SK-N-SH (cell line): ENCODE results near the gene NEU3. TPM values are rescaled to one million over a fixed set of nuclear protein-coding genes. Genes with fewer than 3 reads are reported as not detected.

Experiments used
- CTCF ChIA-PET: fragments of 300-600, 350-600 bp; formaldehyde crosslinking; extraction: SDS; loops from one replicate; lab custom pipeline; 2021; lab: Yijun Ruan, JAX
- POLR2A ChIA-PET: fragments of 350-600 bp; sonication (Branson Sonifier 250); formaldehyde crosslinking; extraction: SDS; loops from one replicate; lab custom pipeline; 2020; ENCODE audit warnings: antibody characterized with exemption, inconsistent platforms; lab: Yijun Ruan, JAX
- DNase-seq: peaks from one replicate; pipeline ENCODE4 v3.0.0; 2012
- H2AFZ ChIP-seq: fragments of 200-600 bp; sonication (generic); 2 replicates; pipeline ENCODE4 v1.8.1; 2016; ENCODE audit warnings: antibody characterized with exemption, mild to moderate bottlenecking, low read depth
- H3F3A ChIP-seq: fragments of 200-600 bp; sonication (generic); replicated peaks from 2 replicates; pipeline ENCODE3; 2016; ENCODE audit warnings: antibody characterized with exemption, mild to moderate bottlenecking; ENCODE audit not compliant: insufficient read depth
- H3K27ac ChIP-seq, 2 experiments: fragments of 200-500 bp in 1 of 2; fragments of 200-600 bp in 1 of 2; sonication (Bioruptor generic) in 1 of 2; sonication (generic), shearing (Covaris generic) in 1 of 2; 2 replicates each; pipeline versions ENCODE4 v1.5.1 to v1.6.1; 2014 to 2016; ENCODE audit warnings: low read depth in 2 of 2, inconsistent platforms in 1 of 2, low read length in 1 of 2, mild to moderate bottlenecking in 1 of 2, mixed read lengths in 1 of 2
- H3K27me3 ChIP-seq: fragments of 200-600 bp; sonication (generic), shearing (Covaris generic); 2 replicates; pipeline ENCODE4 v1.6.1; 2016; ENCODE audit warnings: mixed run types; ENCODE audit not compliant: insufficient read depth
- H3K36me3 ChIP-seq, 2 experiments: fragments of 200-500 bp in 1 of 2; fragments of 200-600 bp in 1 of 2; sonication (Bioruptor generic) in 1 of 2; sonication (generic) in 1 of 2; replicated peaks in 1 of 2; 2 replicates each; pipeline versions ENCODE3 to v1.5.1; 2014 to 2016; ENCODE audit warnings: low read length in 1 of 2, mild to moderate bottlenecking in 1 of 2; ENCODE audit not compliant: insufficient read depth in 2 of 2, control insufficient read depth in 1 of 2
- H3K4me1 ChIP-seq, 2 experiments: fragments of 200-500 bp in 1 of 2; fragments of 200-600 bp in 1 of 2; sonication (Bioruptor generic) in 1 of 2; sonication (generic), shearing (Covaris generic) in 1 of 2; 2 replicates each; pipeline versions ENCODE4 v1.5.1 to v1.6.1; 2014 to 2016; ENCODE audit warnings: low read depth in 1 of 2, low read length in 1 of 2, mixed run types in 1 of 2; ENCODE audit not compliant: insufficient read depth in 2 of 2, control insufficient read depth in 1 of 2
- H3K4me2 ChIP-seq: fragments of 200-600 bp; sonication (generic), shearing (Covaris generic); 2 replicates; pipeline ENCODE4 v1.6.1; 2017; ENCODE audit warnings: mixed run types
- H3K4me3 ChIP-seq, 2 experiments: fragments of 200-500 bp in 1 of 2; fragments of 200-600 bp in 1 of 2; sonication (Bioruptor generic) in 1 of 2; sonication (generic), shearing (Covaris generic) in 1 of 2; 2 replicates each; pipeline versions ENCODE4 v1.5.1 to v1.8.1; 2014 to 2016; ENCODE audit warnings: low read depth in 2 of 2, inconsistent platforms in 1 of 2, low read length in 1 of 2, mild to moderate bottlenecking in 1 of 2, mixed read lengths in 1 of 2, moderate library complexity in 1 of 2
- H3K79me2 ChIP-seq: fragments of 200-600 bp; sonication (generic); 2 replicates; pipeline ENCODE4 v1.8.1; 2017; ENCODE audit warnings: mild to moderate bottlenecking; ENCODE audit not compliant: insufficient read depth
- H3K9ac ChIP-seq: fragments of 200-600 bp; sonication (generic); 2 replicates; pipeline ENCODE4 v1.6.1; 2017; ENCODE audit warnings: mixed run types
- H3K9me2 ChIP-seq: fragments of 200-600 bp; sonication (generic); 2 replicates; pipeline ENCODE4 v1.6.1; 2017; ENCODE audit warnings: mixed run types
- H3K9me3 ChIP-seq: fragments of 200-600 bp; sonication (generic); 2 replicates; pipeline ENCODE4 v1.6.1; 2017; ENCODE audit warnings: mixed run types, mild to moderate bottlenecking, moderate library complexity
- H4K20me1 ChIP-seq: fragments of 200-600 bp; sonication (generic); 2 replicates; pipeline ENCODE4 v1.6.1; 2017; ENCODE audit warnings: mild to moderate bottlenecking, mixed run types; ENCODE audit not compliant: insufficient read depth
- CHD2 ChIP-seq: fragments of 150-350 bp; IDR thresholded peaks from 2 replicates; pipeline ENCODE4 v1.6.1; 2018; ENCODE audit warnings: low read length; ENCODE audit not compliant: partially characterized antibody
- CTCF ChIP-seq: fragments of 200-600 bp; sonication (generic); IDR thresholded peaks from 2 replicates; pipeline ENCODE4 v1.6.1; 2017; ENCODE audit warnings: antibody characterized with exemption, mild to moderate bottlenecking, moderate library complexity
- EP300 ChIP-seq, 2 experiments: IDR thresholded peaks; 2 replicates each; pipeline versions ENCODE4 v1.4.0 to v1.6.1; 2012; ENCODE audit warnings: borderline replicate concordance in 1 of 2, low read depth in 1 of 2, low read length in 1 of 2
- FOXJ3 ChIP-seq: sonication (generic); formaldehyde crosslinking; IDR thresholded peaks from 2 replicates; pipeline ENCODE4 v1.5.1; 2020; ENCODE audit warnings: mild to moderate bottlenecking, missing genetic modification reagents
- FOXM1 ChIP-seq: IDR thresholded peaks from 2 replicates; pipeline ENCODE4 v1.4.0; 2012; ENCODE audit warnings: low read depth, mild to moderate bottlenecking
- GATA2 ChIP-seq: sonication (generic); formaldehyde crosslinking; IDR thresholded peaks from 2 replicates; pipeline ENCODE4 v1.5.0; 2020; ENCODE audit warnings: mild to moderate bottlenecking, missing genetic modification reagents
- MAX ChIP-seq: IDR thresholded peaks from 2 replicates; pipeline ENCODE4 v1.4.0; 2012; ENCODE audit warnings: low read depth
- NRF1 ChIP-seq: IDR thresholded peaks from 2 replicates; pipeline ENCODE4 v1.6.1; 2012; ENCODE audit warnings: low read depth, mild to moderate bottlenecking, low read length
- POLR2AphosphoS5 ChIP-seq: IDR thresholded peaks from 2 replicates; pipeline ENCODE4 v1.6.1; 2012; ENCODE audit warnings: low read depth, low read length
- RAD21 ChIP-seq: IDR thresholded peaks from 2 replicates; pipeline ENCODE4 v1.6.1; 2012; ENCODE audit warnings: mild to moderate bottlenecking, low read length
- REST ChIP-seq: IDR thresholded peaks from 2 replicates; pipeline ENCODE4 v1.6.1; 2012; ENCODE audit warnings: mild to moderate bottlenecking, low read depth, low read length, moderate library complexity
- SMC3 ChIP-seq: IDR thresholded peaks from 2 replicates; pipeline ENCODE4 v1.6.1; 2012; ENCODE audit warnings: low read depth, low read length, improper control_type of control experiment
- TEAD4 ChIP-seq: IDR thresholded peaks from 2 replicates; pipeline ENCODE4 v1.4.0; 2012; ENCODE audit warnings: mild to moderate bottlenecking, borderline replicate concordance; ENCODE audit not compliant: insufficient read depth
- USF1 ChIP-seq: IDR thresholded peaks from 2 replicates; pipeline ENCODE4 v1.4.0; 2012; ENCODE audit warnings: low read depth, borderline replicate concordance
- YY1 ChIP-seq: IDR thresholded peaks from 2 replicates; pipeline ENCODE4 v1.4.0; 2012; ENCODE audit warnings: low read depth, mild to moderate bottlenecking
- ZBTB33 ChIP-seq: IDR thresholded peaks from 2 replicates; pipeline ENCODE4 v1.4.0; 2012; ENCODE audit warnings: low read depth, borderline replicate concordance
- WGBS: methylation state at CpG from one replicate; pipeline ENCODE4 v1.1.6; 2017; ENCODE audit warnings: low lambda C conversion rate; 5-methylcytosine and 5-hydroxymethylcytosine counted together
- polyA plus RNA-seq, 3 experiments: library from polyadenylated mRNA; depleted of rRNA; stranded (reverse); fragments of >200 nt; gene quantifications; 2 replicates each; pipeline ENCODE4 v1.2.3, GENCODE V29; 2012

NEU3 gene
- polyA plus RNA-seq, 1 of the 3 experiments (the other 2 are of a cell fraction) = 5.7 TPM

GRCh38 chr11:75050516-75050915 lies 61.8 kb downstream of the NEU3 start:
- H3K4me3 ChIP-seq = no peak overlapping the region
- H3K27ac ChIP-seq = no peak overlapping the region
- no peaks in the 10 kb centered on the region for H3K79me2 ChIP-seq
- H4K20me1 ChIP-seq = no peaks in the 10 kb centered on the region
- H3K36me3 ChIP-seq = no peaks in the 10 kb centered on the region
- no peaks in the 10 kb centered on the region for H3F3A ChIP-seq
- no peak overlapping the region for H3K9ac ChIP-seq
- ChIA-PET POLR2A (no interaction called here), CTCF (interaction anchor here (1.1 kb wide), 1 partner anchor 198 kb away, joined by 5 read pairs; no protein-coding TSS in a partner anchor)
- no peak overlapping the region for H3K4me2 ChIP-seq
- TF ChIP-seq SMC3 = no peak
- no peak for TF ChIP-seq CHD2
- no peak for TF ChIP-seq USF1
- TF ChIP-seq REST = no peak
- no peak for TF ChIP-seq CTCF
- no peak for TF ChIP-seq RAD21
- TF ChIP-seq EP300 (IDR thresholded peaks at IDR 0.05; ENCODE audit: borderline replicate concordance in 1 of 2, low read depth in 1 of 2, low read length in 1 of 2) = no peak
- no peak for TF ChIP-seq NRF1
- no peak for TF ChIP-seq FOXJ3
- TF ChIP-seq GATA2 = no peak
- no peak for TF ChIP-seq YY1
- TF ChIP-seq POLR2AphosphoS5 = no peak
- no peak for TF ChIP-seq MAX
- TF ChIP-seq TEAD4 = no peak
- TF ChIP-seq ZBTB33 = no peak
- no peak for TF ChIP-seq FOXM1
- no peaks in the 10 kb centered on the region for H3K4me1 ChIP-seq
- no peak overlapping the region for H2AFZ ChIP-seq
- no peaks in the 10 kb centered on the region for H3K27me3 ChIP-seq
- no peak for DNase-seq
- no peaks in the 10 kb centered on the region for H3K9me2 ChIP-seq
- H3K9me3 ChIP-seq = peaks cover 12% of the 10 kb centered on the region
- WGBS = 69% methylated on average over 4 of the region's 4 CpGs
